GM19025 (cell line): ENCODE results near the gene CD300E.
"Not testable (repeated sequence)": the region's sequence is repeated elsewhere in the genome, so short reads cannot be mapped to it uniquely, and the experiment has no call there.

Experiments
- ATAC-seq: cut with Tn5 transposase; IDR thresholded peaks from one replicate; pipeline ENCODE4 v1.9.1; 2021; ENCODE audit warnings: mild to moderate bottlenecking, low read depth, moderate library complexity; ENCODE audit not compliant: unreplicated experiment

CD300E gene

DNA sequence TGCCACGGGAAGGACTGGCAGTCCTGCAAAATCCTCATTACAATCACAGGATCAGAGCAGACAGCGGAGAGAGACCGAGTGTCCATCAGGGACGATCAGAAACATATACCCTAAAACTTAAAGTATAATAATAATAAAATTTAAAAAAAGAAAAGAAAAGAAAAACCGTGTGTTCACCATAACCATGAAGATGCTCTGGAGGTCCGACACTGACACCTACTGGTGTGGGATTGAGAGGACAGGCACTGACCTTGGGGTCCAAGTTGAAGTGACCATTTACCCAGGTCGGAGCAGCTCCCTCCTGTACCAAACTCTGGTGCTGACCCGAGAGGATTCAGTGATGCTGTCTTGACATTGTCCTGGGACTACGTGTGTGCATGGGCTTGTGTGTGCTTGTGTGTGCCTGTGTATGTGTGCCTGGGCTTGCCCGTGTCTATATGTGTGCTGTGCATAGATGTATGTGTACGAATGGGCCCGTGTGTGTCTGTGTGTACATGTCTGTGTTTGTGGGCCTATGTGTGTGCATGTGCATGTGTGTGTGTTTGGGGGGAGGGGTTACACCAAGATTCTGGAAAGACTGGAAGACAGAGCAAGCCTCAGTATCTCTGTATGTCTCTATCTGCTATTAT is 21.5 kb downstream of the CD300E start:
- ATAC-seq, result no peak

DNA sequence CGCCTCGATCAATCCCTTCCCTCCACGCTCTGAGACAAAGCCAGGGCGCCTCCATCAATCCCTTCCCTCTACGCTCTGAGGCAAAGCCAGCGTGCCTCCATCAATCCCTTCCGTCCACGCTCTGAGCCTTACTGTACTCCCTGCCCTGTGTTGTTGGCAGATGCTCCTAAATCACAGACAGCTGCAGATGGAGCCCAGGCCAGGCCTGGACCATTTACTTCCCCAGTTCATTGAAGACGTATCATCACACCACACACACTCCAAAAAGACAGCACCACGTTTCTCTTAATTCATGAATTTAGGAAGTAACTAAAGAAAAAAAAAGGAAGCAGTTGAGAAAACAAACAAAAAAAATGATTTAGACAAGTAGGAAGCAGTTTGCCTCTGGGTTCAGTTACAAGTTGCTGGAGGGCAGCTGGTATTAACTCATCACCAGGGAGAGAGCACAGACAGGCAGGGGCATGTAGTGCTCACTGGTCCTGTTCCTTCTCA is 24.0 kb downstream of the CD300E start:
- ATAC-seq, result no peak

DNA sequence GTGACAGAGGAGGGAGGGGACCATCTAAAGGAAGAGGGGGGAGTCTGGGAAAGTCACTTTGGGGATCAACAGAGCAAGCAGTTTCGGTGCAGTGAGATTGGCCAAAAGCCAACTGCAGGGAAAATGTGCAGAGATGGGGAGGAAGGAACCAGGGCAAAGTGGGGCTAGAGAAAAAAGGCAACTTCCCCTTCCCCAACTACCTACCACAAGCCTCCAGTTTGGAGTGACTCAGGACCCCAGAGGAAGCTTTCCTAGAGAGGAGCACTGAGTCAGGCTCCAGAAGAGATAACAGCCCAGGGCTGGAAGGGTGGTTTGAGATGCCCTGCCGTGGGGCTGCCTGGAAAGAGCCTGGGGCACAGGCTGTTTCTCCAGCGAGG is 24.5 kb downstream of the CD300E start:
- no peak for ATAC-seq

DNA sequence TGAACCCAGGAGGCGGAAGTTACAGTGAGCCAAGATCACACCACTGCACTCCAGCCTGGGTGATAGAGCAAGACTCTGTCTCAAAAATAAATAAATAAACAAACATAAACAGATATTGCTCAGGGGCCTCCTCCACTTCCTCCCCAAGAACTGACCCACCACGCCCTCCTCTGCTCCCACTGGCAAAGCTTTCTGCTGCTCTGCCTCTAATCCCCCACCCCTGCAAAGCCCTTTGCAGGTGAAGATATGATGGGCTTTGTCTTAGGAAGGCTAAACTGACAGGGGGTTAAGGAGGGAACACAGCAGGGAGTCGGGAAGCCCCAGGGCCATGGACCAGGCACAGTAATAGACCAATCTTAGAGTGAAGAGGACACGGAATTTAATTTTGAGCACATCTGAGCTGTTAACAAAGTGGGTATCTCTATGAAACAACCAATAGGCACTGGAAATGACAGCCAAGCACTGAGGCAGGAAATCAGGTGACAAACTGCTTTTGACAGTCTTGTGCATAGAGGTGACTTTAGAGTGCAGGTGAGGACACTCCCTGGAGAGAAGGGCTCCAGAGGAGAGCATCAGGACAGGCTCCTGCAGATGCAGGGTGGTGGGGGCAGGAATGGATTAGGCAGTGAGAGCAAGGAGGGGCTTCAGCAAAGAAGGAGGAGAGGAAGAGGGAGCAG is 25.1 kb downstream of the CD300E start:
- ATAC-seq, result no peak

DNA sequence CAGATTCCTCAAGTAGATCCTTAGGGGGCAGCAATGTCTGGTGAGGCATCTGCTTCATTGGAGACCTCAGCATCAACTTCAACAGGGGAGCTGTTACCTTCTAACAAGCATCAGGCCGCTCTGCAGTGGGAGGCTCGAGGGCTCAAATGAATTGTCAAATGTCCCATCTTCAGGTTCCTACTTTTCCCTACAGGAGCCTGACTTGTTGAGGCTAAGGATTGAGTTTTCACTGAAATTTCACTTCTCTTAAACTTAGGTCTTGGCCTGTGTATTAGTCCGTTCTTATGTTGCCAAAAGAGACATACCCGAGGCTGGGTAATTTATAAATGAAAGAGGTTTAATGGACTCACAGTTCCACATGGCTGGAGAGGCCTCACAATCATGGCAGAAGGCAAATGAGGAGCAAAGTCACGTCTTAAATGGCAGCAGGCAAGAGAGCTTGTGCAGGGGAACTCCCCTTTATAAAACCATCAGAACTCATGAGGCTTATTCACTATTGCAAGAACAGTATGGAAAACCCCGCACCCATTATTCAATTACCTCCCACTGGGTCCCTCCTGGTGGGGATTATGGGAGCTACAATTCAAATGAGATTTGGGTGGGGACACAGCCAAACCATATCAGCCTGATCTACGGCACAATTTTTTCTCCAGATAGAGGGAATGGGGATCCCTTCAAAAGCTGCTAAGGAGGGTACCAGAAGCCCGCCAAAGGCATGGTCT is 26.3 kb downstream of the CD300E start:
- ATAC-seq, result no peak

DNA sequence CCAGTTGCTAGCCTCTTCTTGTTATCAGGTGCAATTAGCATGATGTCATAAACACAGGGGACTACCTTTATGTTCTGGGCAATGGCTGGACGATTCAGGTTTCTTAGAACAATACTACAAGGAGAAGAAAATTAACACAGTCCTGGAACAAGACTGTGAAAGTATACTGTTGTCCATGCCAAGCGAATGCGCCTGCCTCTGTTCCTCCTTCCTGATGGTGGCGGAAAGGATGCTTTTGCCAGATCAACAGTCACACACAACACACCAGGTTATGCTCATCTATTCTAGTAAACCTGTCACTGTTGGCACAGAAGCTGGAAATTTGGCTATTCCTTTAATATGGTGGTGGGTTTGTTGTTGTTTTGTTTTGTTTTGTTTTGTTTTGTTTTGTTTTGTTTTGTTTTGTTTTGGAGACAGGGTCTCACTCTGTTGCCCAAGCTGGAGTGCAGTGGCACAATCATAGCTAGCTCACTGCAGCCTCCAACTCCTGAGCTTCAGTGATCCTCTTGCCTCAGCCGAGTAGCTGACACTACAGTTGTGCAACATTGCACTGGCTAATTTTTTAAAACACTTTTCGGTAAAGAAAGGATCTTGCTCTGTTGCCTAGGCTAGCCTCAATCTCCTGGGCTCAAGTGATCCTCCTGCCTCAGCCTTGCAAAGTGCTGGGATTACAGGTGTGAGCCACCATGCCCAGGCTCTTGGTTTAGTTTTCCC is 28.3 kb downstream of the CD300E start:
- ATAC-seq, result no peak

DNA sequence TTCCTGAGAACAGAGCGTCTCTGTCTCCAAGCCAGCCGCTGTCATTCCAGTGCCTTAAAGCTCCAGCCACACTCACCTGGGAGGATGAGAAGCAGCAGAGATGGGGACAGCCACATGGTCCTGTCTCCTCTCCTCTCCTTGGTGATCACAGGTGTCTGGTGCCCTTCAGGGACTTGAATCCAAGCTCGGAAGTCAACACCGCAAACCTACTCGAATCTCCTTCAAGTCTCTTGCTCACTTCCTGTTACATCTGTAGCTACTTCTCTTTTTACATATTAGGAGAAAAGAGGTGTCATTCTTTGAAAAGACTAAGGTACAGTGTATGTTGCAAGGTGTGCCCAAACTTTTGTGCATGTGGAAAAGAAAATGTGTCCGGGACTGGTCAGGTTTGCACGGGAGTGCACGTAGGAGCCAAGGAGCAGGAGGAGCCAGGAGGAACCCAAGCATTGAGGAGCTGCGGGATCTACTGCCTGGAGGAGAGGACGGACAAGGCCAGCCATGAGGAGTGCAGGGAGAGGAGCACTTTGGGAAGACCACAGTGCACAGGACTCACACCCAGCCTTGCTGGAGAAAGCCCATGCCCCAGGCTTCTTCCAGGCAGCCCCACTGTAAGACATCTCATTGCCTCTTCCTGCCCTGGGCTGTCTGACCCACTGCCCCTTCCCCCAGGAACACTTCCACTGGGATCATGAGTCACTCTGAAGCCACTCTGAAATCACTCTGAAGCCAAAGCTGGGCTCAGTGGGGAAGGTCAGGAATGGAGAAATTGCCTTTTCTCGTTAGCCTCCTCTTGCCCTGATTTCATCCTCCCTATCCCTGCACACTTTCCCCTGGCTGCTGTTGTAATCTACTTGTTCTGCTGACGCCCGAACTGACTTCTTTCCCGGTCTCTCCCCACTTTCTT is 31.2 kb downstream of the CD300E start, which contains the start of gene CD300LD:
CD300LD (minus strand) TSS at position 197 of the 904 bp plus-strand sequence; CDS start at position 116, 81 bp downstream.
- ATAC-seq, result no peak

DNA sequence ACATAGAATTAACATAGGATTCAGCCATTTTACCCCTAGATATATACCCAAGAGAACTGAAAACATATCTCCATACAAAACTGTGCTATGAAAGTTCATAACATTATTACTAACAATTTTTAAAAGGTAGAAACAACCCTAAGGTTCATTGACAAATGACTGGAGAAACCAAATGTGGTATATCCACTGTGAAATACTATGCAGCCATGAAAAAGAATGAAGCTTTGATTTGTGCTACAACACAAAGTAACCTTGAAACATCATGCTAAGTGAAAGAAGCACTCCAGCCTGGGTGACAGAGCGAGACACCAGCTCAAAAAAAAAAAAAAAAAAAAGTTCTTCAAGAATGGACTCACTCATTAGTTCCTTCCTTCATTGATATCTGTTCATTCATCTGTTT is 32.0 kb downstream of the CD300E start:
- no peak for ATAC-seq

DNA sequence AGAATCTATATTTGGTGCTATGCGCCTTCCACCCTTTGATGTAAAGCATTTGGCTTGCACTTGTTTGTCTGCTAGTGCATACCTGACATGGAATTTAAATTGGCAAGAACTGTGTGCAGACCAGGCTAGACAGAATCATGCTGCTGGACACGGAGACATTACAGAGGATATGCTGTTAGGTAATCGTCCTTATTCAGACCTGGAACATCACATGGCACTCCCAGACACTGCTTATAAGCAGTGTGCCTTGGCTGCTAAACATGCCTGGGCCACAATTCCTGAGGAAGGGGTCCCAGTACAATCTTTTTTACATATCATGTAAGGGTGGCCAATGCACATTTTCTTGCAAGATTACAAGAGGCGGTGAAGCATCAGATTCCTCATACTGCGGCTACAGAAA is 37.8 kb downstream of the CD300E start:
- no peak for ATAC-seq

DNA sequence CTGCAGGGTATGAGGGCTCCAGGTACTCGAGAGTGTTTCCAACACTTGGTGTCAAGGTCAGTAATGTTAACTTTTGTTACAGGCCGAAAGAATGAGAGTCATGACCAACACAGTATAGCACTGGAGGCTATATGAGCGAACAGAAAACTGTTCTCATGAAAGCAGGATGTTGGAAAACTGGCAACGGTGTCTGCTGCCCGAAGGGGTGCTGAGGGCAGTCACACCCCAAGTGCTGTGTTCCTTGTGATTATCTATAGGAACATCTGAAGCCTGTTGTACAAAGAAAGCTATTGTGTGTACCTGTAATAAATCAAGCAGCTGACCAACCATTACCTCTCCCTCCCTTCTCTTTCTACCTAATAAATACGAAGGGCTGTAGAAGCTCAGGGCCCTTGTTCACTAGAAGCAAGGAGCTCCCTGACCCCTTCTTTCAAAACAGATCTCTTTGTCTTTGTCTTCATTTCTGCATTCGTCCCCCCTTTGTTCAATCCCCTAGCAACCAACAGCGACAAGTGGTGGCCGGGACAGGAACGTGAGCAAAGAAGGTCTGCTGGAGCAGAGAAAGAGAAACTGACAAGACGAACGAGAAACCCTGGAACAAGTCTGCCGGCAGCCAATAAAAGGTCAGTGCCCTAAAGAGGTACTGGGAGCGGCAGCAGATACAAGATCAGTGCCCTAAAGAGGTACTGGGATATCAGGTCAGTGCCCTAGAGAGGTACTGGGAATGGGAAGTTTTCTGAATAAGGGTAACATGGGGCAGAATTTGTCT is 39.1 kb downstream of the CD300E start:
- ATAC-seq, result no peak

DNA sequence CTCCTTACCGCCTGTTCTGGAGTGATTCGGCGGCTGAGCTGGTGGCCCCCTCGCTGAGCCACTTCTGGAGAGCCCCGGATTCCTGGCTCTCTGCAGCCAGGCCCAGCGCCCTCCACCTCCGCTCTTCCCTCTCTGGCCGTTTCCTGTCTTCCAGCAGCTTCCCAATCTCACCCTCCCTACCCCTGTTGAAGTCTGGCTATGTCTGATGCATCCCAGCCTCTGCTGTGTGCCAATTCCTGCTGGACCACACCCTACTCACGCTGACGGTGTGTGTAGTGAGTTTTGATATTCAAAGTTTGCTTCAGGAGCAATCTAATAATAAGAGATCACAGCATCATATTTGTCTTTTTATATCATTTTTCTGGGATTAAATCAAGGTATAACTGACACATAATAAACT is 40.9 kb downstream of the CD300E start:
- ATAC-seq, result no peak

DNA sequence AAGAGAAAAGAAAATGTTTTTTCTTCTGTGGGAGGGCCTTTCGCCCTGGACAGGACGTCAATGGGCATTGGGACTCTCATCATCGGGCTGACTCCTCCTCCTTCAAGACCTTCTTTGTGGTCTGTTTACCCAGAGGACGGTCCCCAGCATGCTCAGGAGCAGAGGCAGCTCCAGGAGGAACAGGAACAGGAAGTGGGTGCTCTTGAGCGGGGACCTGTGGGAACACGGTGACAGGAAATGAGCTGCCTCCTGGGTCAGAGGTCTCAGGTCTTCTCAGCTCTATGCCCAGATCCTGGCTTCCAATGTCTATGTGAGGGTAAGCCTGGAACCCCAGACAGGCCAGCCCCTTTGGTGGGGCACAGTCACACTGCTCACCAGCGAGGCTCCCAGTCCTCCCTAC is 43.6 kb downstream of the CD300E start:
- no peak for ATAC-seq

DNA sequence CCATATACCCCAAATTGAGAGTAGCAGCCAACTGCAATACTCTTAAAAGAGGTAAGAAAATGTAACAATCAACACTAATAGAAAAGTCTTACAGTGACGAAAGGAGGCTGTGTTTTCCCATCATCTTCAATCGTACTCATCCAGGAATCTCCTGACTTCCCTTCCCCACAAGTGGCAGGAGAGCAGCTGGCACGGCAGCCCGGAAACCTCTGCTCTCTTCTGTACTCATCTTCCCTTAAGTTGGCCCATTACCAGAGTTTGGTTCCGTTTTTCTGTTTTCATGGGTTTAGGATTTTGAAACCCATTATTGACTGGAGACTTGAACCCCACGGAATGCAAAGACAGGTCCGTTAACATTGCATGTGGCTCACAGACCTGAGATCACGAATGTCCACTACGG is 44.6 kb downstream of the CD300E start:
- ATAC-seq, result no peak

DNA sequence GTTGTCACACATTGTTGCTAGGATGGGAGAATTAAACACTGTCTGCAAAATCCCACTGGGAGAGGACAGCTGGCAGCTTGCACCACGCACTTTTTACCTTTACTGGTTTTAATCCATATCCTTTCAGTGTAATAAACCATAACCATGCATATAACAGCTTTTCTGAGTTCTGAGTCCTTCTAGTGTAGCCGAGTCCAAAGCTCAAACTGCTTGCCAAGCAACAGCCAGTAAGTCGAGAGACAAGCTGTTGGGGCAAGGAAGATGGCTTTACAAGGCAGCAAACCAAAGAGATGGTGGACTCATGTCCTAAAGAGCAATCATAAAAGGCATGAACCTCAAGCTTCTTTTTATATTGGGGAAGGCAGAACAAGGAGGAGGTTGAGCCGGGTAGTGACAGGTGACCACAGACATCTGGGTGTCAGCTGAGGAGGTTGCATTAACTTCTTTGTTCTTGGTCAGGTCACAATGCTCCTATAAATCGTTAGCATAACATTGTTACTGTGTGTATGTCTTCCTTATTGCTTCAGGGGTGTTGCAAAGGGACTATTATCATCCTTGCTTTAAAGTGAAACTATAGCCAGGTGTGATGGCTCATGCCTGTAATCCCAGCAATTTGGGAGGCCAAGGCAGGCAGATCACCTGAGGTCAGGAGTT is 48.9 kb downstream of the CD300E start:
- ATAC-seq, result no peak

DNA sequence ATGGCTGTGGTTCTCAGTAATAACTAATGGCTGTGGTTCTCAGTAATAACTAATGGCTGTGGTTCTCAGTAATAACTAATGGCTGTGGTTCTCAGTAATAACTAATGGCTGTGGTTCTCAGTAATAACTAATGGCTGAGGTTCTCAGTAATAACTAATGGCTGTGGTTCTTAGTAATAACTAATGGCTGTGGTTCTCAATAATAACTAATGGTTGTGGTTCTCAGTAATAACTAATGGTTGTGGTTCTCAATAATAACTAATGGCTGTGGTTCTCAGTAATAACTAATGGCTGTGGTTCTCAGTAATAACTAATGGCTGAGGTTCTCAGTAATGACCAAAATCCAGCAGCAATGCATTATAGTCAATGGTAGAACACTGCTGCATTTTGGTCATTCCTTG is 49.9 kb downstream of the CD300E start:
- ATAC-seq, result not testable (repeated sequence)

DNA sequence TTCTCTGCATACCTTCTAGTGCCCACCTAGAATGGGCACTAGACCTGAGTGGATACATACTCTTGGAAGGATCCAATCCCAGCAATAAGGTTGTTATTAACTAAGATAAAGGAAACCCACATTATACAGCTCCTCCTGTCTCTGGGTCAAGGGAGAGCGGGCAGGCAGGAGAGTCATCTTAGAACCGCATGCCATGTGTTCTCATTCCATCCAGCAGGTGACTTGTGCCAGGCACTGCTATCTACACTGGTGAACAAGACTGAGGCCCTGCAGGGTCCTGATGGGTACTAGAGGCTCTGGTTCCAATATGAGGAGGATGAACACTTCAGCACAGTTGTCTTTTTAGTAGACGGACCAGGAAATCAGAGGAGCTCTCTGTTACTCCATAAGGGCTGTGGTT is 50.4 kb downstream of the CD300E start:
- ATAC-seq, result no peak

DNA sequence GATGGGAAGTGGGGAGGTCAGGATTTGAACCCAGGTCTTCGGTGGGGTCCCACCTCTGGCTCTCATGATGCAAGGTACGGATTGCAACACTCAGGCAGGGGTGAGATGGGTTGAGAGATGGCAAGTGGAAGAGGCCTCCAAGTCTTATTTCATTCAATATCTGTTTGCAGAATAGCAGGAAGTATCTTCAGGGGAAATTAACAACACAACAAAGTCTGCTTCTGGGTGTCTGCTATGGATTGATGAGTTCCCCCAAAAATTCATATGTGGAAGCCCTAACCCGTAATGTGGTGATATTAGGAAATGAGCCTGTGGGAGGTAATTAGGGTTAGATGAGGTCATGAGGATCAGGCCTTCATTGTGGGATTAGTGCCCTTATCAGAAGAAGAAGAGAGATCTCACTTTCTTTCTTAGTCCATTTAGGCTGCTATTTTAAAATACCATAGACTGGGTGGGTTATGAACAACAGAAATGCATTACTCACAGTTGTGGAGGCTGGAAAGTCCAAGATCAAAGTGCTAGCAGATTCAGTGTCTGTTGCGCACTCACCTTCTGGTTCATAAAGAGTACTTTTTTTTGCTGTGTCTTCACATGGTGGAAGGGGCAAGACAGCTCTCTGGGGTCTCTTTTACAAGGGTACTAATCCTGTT is 51.8 kb downstream of the CD300E start:
- ATAC-seq, result no peak
